AG04449 (cell line): ENCODE data around the gene TAGLN2.

Source experiments
- CTCF ChIA-PET: fragments of 350-600 bp; formaldehyde crosslinking; extraction: SDS; loops from one replicate; lab custom pipeline; 2021; ENCODE audit warnings: antibody characterized with exemption; lab: Yijun Ruan, JAX
- POLR2A ChIA-PET: fragments of 400-600, 350-600 bp; formaldehyde crosslinking; extraction: SDS; loops from one replicate; lab custom pipeline; 2020; ENCODE audit warnings: antibody characterized with exemption, inconsistent platforms; lab: Yijun Ruan, JAX
- DNase-seq: peaks from one replicate; pipeline ENCODE4 v3.0.0-alpha.2; 2010; ENCODE audit warnings: low read depth, low spot score
- H3K4me3 ChIP-seq: 2 replicates; pipeline ENCODE4 v1.5.1; 2011; ENCODE audit warnings: low read depth, mild to moderate bottlenecking, control low read depth, low read length
- CTCF ChIP-seq: IDR thresholded peaks from one replicate; pipeline ENCODE4 v1.5.1; 2011; ENCODE audit warnings: mild to moderate bottlenecking, moderate library complexity, low read length, control low read depth, inconsistent platforms; ENCODE audit not compliant: insufficient read depth; ENCODE audit errors: missing control alignments

TAGLN2 gene

GRCh38 chr1:159968901-159969300 lies 43.6 kb upstream of the TAGLN2 start:
- CTCF ChIA-PET: interaction anchor here (6.1 kb wide), 1 partner anchor 37 kb away, joined by 57 read pairs; no protein-coding TSS in a partner anchor
- DNase-seq: no peak
- TF ChIP-seq CTCF: no peak
- POLR2A ChIA-PET: no interaction called here
- no peak overlapping the region for H3K4me3 ChIP-seq

- ChIA-PET POLR2A (no interaction called here), CTCF (interaction anchor here (4.6 kb wide), 1 partner anchor 42 kb away, joined by 29 read pairs; no protein-coding TSS in a partner anchor)
- no peak for TF ChIP-seq CTCF
- no peak overlapping the region for H3K4me3 ChIP-seq
- DNase-seq: no peak
These were observed 40.0 kb upstream of the TAGLN2 start for GRCh38 chr1:159965263-159965662.

- ChIA-PET CTCF (interaction anchor here (1.3 to 4.6 kb wide), 3 partner anchors 9 to 43 kb away, joined by 4 to 29 read pairs (median 7); no protein-coding TSS in a partner anchor), POLR2A (no interaction called here)
- no peak for DNase-seq
- no peak for TF ChIP-seq CTCF
- H3K4me3 ChIP-seq: no peak overlapping the region
These were observed 38.8 kb upstream of the TAGLN2 start for GRCh38 chr1:159964144-159964543.

- no peak overlapping the region for H3K4me3 ChIP-seq
- ChIA-PET POLR2A (no interaction called here), CTCF (interaction anchor here (1.5 to 4.6 kb wide), 4 partner anchors 24 to 46 kb away, joined by 6 to 29 read pairs (median 7); no protein-coding TSS in a partner anchor)
- DNase-seq: no peak
- TF ChIP-seq CTCF: no peak
These were observed 36.9 kb upstream of the TAGLN2 start for GRCh38 chr1:159962176-159962575.

GRCh38 chr1:159961636-159962035 lies 36.3 kb upstream of the TAGLN2 start:
- CTCF ChIA-PET: interaction anchor here (1.0 to 1.9 kb wide), 3 partner anchors 12 to 46 kb away, joined by 4 to 7 read pairs (median 6); no protein-coding TSS in a partner anchor
- POLR2A ChIA-PET: no interaction called here
- no peak for DNase-seq
- peak overlapping the region; percentile 24; the same call in 1 of the 2 replicates for H3K4me3 ChIP-seq
- no peak for TF ChIP-seq CTCF

GRCh38 chr1:159960721-159961381 lies 35.5 kb upstream of the TAGLN2 start:
- CTCF ChIA-PET: interaction anchor here (1.0 to 1.9 kb wide), 4 partner anchors 9 to 47 kb away, joined by 3 to 7 read pairs (median 5); no protein-coding TSS in a partner anchor
- H3K4me3 ChIP-seq: peak overlapping the region; percentile 26
- DNase-seq: peak; percentile 41
- TF ChIP-seq CTCF: no peak
- POLR2A ChIA-PET: no interaction called here
